ENCODE data around the gene ZBTB9.

Gene ZBTB9

GRCh38 chr6:33458676-33459075 lies 4.3 kb downstream of the ZBTB9 start:
- no peak for DNase-seq
- Histone ChIP-seq H3K27me3 (ENCODE audit: insufficient read depth, low read depth, severe bottlenecking) (no peaks in the 10 kb centered on the region), H3K36me3 (peaks cover 23% of the 10 kb centered on the region), H3K27ac (no peak overlapping the region), H3K4me3 (ENCODE audit: low read depth, low read length) (no peak overlapping the region), H3K9me3 (ENCODE audit: severe bottlenecking) (no peaks in the 10 kb centered on the region)
- TF ChIP-seq, protein P1, sequence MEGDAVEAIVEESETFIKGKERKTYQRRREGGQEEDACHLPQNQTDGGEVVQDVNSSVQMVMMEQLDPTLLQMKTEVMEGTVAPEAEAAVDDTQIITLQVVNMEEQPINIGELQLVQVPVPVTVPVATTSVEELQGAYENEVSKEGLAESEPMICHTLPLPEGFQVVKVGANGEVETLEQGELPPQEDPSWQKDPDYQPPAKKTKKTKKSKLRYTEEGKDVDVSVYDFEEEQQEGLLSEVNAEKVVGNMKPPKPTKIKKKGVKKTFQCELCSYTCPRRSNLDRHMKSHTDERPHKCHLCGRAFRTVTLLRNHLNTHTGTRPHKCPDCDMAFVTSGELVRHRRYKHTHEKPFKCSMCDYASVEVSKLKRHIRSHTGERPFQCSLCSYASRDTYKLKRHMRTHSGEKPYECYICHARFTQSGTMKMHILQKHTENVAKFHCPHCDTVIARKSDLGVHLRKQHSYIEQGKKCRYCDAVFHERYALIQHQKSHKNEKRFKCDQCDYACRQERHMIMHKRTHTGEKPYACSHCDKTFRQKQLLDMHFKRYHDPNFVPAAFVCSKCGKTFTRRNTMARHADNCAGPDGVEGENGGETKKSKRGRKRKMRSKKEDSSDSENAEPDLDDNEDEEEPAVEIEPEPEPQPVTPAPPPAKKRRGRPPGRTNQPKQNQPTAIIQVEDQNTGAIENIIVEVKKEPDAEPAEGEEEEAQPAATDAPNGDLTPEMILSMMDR (IDR thresholded peaks at IDR 0.05; ENCODE audit: low read depth, low read length): no peak

DNA sequence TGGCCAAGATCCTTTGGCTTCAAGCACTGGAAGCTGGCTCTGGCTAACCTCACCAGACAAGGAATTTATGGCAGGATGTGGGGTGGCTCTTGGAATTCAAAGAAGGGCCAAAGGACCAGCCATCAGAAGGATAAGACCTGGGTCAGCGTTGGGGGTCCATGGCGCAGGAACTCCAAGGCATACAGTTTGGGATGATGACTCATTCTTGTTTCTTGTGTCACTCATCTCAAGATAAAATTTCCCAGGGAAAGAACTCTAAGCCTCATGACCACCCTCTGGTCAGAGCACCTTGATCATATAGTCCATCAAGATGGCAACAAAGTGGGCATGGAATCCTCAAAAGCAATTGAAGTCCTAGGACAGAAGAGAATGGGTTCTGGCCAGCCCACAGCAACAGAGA lies 4.8 kb downstream of the ZBTB9 start:
- no peak overlapping the region for H3K4me3 ChIP-seq (ENCODE audit: low read depth, low read length)
- peaks cover 23% of the 10 kb centered on the region for H3K36me3 ChIP-seq
- no peak overlapping the region for H3K27ac ChIP-seq
- no peaks in the 10 kb centered on the region for H3K27me3 ChIP-seq (ENCODE audit: insufficient read depth, low read depth, severe bottlenecking)
- TF ChIP-seq, protein P1 (IDR thresholded peaks at IDR 0.05; ENCODE audit: low read depth, low read length): no peak
- H3K9me3 ChIP-seq (ENCODE audit: severe bottlenecking): no peaks in the 10 kb centered on the region
- DNase-seq: no peak

DNA sequence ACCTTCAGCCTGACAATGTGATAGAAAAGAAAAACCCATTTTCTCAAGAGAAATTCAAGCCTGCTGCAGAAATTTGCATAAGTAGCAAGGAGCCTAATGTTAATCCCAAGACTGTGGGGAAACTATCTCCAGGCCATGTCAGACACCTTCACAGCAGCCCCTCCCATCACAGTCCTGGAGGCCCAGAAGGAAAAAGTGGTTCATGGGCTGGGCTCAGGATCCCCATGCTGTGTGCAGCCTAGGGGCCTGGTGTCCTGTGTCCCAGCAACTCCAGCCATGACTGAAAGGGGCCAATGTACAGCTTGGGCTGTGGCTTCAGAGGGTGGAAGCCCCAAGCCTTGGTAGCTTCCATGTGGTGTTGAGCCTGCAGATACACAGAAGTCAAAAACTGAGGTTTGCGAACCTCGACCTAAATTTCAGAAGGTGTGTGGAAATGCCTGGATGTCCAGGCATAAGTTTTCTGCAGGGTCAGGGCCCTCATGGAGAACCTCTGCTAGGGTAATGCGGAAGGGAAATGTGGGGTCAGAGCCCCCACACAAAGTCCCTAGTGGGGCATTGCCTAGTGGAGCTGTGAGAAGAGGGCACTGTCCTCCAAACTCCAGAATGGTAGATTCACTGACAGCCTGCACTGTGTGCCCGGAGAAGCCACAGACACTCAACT lies 11.8 kb downstream of the ZBTB9 start:
- Histone ChIP-seq H3K27ac (no peak overlapping the region), H3K4me3 (ENCODE audit: low read depth, low read length) (no peak overlapping the region), H3K9me3 (ENCODE audit: severe bottlenecking) (peaks cover 11% of the 10 kb centered on the region), H3K36me3 (no peaks in the 10 kb centered on the region), H3K27me3 (ENCODE audit: insufficient read depth, low read depth, severe bottlenecking) (no peaks in the 10 kb centered on the region)
- DNase-seq: no peak
- TF ChIP-seq, protein P1 (IDR thresholded peaks at IDR 0.05; ENCODE audit: low read depth, low read length): no peak

DNA sequence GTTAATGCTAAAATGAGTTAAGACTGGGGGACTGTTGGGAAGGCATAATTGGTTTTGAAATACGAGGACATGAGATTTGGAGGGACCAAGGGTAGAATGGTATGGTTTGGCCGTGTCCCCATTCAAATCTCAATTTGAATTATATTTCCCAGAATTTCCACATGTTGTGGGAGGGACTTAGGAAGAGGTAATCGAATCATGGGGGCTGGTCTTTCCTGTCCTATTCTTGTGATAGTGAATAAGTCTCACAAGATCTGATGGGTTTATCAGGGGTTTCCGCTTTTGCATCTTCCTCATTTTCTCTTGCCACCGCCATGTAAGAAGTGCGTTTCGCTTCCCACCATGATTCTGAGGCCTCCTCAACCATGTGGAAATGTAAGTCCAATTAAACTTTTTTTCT lies 12.7 kb downstream of the ZBTB9 start:
- peaks cover 11% of the 10 kb centered on the region for H3K9me3 ChIP-seq (ENCODE audit: severe bottlenecking)
- H3K27ac ChIP-seq: no peak overlapping the region
- no peaks in the 10 kb centered on the region for H3K36me3 ChIP-seq
- no peak for DNase-seq
- TF ChIP-seq, protein P1 (IDR thresholded peaks at IDR 0.05; ENCODE audit: low read depth, low read length): no peak
- H3K4me3 ChIP-seq (ENCODE audit: low read depth, low read length): no peak overlapping the region
- no peaks in the 10 kb centered on the region for H3K27me3 ChIP-seq (ENCODE audit: insufficient read depth, low read depth, severe bottlenecking)

DNA sequence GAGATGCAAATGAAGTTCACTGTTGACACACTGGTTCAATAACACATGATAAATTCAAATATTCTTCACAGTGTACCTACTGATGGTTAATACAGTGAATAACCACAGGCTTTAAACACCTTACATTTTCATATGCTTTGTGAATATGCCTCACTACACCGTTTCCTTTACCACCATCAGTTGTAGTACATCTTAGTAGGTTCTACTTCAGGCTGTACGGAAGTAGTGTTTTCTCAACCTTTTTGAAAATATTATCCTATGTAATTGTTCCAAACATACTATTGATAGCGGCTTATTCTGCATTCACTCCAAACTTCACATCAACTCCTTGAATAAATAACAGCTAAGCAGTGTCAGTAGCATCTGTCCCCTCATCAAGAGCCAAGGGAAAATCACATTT lies 15.3 kb downstream of the ZBTB9 start:
- no peak for DNase-seq
- Histone ChIP-seq H3K4me3 (ENCODE audit: low read depth, low read length) (no peak overlapping the region), H3K9me3 (ENCODE audit: severe bottlenecking) (peaks cover 11% of the 10 kb centered on the region), H3K27me3 (ENCODE audit: insufficient read depth, low read depth, severe bottlenecking) (no peaks in the 10 kb centered on the region), H3K27ac (no peak overlapping the region), H3K36me3 (no peaks in the 10 kb centered on the region)
- TF ChIP-seq, protein P1 (IDR thresholded peaks at IDR 0.05; ENCODE audit: low read depth, low read length): no peak

- H3K27me3 ChIP-seq (ENCODE audit: insufficient read depth, low read depth, severe bottlenecking): no peaks in the 10 kb centered on the region
- H3K27ac ChIP-seq: no peak overlapping the region
- no peaks in the 10 kb centered on the region for H3K36me3 ChIP-seq
- no peak for DNase-seq
- H3K4me3 ChIP-seq (ENCODE audit: low read depth, low read length): no peak overlapping the region
- TF ChIP-seq, protein P1 (IDR thresholded peaks at IDR 0.05; ENCODE audit: low read depth, low read length): no peak
- no peaks in the 10 kb centered on the region for H3K9me3 ChIP-seq (ENCODE audit: severe bottlenecking)
Measured at GRCh38 chr6:33477864-33478263, 23.5 kb downstream of the ZBTB9 start.
